ENCODE data around the gene IFT81.
"Not testable (repeated sequence)": the region's sequence is repeated elsewhere in the genome, so short reads cannot be mapped to it uniquely, and the experiment has no call there.

DNA sequence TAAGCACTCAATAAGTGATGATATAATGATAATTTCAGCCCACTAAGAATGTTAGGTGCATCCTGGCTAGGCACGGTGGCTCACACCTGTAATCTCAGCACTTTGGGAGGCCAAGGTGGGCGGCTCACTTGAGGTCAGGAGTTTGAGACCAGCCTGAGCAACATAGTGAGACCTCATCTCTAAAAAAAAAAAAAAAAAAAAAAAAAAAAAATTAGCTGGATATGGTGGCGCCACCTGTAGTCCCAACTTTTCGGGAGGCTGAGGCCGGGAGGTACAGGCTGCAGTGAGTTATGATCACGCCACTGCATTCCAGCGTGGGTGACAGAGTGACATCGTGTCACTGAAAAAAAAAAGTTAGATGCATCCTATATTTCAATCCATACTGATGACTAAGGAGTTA, 6.9 kb upstream of the IFT81 start:
- TF ChIP-seq, protein P1, sequence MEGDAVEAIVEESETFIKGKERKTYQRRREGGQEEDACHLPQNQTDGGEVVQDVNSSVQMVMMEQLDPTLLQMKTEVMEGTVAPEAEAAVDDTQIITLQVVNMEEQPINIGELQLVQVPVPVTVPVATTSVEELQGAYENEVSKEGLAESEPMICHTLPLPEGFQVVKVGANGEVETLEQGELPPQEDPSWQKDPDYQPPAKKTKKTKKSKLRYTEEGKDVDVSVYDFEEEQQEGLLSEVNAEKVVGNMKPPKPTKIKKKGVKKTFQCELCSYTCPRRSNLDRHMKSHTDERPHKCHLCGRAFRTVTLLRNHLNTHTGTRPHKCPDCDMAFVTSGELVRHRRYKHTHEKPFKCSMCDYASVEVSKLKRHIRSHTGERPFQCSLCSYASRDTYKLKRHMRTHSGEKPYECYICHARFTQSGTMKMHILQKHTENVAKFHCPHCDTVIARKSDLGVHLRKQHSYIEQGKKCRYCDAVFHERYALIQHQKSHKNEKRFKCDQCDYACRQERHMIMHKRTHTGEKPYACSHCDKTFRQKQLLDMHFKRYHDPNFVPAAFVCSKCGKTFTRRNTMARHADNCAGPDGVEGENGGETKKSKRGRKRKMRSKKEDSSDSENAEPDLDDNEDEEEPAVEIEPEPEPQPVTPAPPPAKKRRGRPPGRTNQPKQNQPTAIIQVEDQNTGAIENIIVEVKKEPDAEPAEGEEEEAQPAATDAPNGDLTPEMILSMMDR (IDR thresholded peaks at IDR 0.05; ENCODE audit: poor library complexity), result not testable (repeated sequence)
- not testable (repeated sequence) for TF ChIP-seq EZH2 (IDR thresholded peaks at IDR 0.05; ENCODE audit: borderline replicate concordance)
